Measurements from ENCODE around the gene ZNF652.

Gene ZNF652

GRCh38 chr17:49357516-49357915 lies 4.5 kb downstream of the ZNF652 start:
- no peak for DNase-seq

- no peak for DNase-seq
These were observed 5.7 kb downstream of the ZNF652 start for GRCh38 chr17:49356320-49356719.

DNA sequence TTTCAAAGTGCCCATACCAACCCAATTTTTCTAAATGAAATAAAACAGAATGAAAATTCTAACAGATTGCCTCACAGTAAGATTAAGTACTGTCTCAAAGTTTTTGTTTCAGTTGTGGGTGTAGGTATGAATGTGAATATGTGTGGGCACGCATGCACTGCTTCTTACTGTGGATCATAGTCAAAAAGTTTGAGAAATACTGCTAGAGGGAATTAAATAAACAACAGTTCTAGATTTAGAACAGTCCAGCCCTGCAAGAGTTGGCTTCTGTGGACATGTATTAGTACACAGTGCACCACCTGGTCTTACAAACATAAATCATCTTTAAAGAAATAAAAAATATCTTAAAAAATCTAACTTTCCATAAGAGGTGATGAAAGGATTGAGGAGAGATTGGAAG lies 8.4 kb downstream of the ZNF652 start:
- no peak for DNase-seq

GRCh38 chr17:49352587-49353154 lies 9.4 kb downstream of the ZNF652 start:
- no peak for DNase-seq

- DNase-seq = no peak
These were observed 10.4 kb downstream of the ZNF652 start for GRCh38 chr17:49351572-49352140.

- DNase-seq = no peak
These were observed 12.5 kb downstream of the ZNF652 start for GRCh38 chr17:49349541-49349940.

GRCh38 chr17:49344914-49345313 lies 17.1 kb downstream of the ZNF652 start:
- no peak for DNase-seq

DNA sequence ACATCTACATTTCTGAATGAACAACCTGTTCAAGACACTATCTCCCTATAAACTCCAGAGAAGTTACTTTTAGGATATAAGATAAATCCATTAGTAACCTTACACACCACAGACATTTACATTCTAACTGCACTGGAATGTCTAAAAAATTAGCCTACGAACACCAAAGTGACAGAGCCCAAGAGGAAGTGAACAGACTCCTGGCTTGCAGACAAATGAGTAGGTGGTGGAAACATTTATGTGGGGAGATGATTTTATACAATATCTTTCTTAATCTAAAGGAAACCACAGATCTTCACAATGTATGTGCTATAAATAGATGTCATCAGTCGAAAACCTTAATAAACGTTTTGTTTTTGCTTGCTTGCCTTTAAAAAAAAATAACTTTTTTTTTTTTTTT lies 18.8 kb downstream of the ZNF652 start:
- DNase-seq = peak; percentile 71 to 83

DNA sequence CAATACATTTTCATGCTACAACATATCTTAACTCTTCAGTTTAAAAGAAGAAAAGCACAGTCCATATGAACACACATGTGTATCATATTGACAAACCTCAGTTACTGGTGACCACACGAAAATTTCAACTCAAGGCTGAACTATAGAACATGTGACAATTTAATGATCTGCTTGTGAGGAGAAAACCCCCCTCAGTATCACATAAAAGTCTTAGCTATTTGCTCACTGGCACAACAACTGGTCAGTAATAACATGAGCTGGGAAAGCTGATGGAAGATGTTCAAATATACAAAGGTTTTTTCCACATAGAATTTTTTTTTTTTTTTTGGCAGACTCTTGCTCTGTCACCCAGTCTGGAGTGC lies 19.5 kb downstream of the ZNF652 start:
- DNase-seq = peak; percentile 44 to 51

DNA sequence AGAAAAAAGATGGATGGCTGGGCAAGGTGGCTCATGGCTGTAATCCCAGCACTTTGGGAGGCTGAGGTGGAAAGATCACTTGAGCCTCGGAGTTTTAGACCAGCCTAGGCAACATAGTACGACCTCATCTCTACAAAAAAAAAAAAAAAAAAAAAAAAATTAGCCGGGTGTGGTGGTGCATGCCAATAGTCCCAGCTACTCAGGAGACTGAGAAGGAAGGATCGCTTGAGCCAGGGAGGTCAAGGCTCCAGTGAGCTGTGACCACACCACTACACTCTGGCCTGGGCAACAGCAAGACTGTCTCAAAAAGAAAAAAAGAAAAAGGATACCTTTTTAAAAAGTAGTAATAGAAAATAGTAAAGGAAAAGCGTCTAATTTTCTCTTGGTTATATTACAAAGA lies 20.7 kb downstream of the ZNF652 start:
- no peak for DNase-seq

GRCh38 chr17:49339354-49339753 lies 22.7 kb downstream of the ZNF652 start:
- DNase-seq = no peak

DNA sequence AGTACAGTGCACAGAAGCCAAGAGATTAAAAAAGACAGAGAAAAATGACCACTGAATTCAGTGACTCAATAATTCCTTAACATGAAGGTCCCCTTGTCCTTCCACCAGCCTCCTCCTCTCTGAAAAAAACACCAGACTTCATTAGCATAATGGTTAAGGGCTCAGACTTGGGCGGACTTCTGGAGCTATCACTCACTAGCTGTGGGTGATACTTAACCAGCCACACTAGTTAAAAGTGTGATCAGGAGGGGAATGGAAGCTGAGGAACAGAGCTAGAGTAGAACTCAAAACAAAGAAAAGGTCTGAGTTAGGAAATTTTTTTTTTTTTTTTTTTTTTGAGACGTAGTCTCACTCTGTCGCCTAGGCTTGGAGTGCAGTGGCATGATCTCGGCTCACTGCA lies 23.2 kb downstream of the ZNF652 start:
- DNase-seq = peak in 1 of 2 donors; percentile 17

GRCh38 chr17:49337884-49338283 lies 24.2 kb downstream of the ZNF652 start:
- DNase-seq = peak; percentile 64 to 81

GRCh38 chr17:49334744-49335512 lies 27.1 kb downstream of the ZNF652 start:
- no peak for DNase-seq

DNA sequence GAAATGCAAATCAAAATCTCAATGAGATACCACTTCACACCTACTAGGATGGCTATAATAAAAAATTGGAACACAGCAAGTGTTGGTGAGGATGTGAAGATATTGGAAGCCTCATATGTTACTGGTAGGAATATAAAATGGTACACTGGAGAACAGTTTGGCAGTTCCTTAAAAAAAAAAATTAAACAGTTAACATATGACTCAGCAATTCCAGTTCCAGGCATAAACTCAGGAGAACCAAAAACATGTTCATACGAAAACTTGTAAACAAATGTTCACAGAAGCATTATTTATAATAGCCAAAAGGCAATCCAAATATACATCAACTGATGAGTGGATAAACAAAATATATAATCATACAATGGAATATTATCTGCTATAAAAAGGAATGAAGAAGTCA lies 28.2 kb downstream of the ZNF652 start:
- DNase-seq = no peak

- peak; percentile 47 to 56 for DNase-seq
These were observed 33.9 kb downstream of the ZNF652 start for GRCh38 chr17:49327835-49328784.

DNA sequence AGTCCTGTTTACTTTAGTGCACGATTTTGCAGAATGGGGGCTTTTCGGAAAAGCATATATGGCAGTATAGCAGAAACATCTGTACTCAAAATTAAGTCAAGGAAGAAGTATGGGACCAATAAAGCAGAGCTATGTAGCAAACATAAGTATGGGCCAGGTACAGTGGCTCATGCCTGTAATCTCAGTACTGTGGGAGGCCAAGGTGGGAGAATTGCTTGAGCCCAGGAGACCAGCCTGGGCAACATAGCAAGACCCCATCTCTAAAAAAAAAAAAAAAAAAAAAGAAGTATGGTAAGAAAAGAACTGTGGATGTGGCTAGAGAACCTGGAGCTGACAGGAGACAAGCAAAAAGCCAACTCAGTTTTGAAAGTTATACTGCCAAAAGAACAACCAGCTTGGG lies 36.1 kb downstream of the ZNF652 start:
- no peak for DNase-seq

GRCh38 chr17:49318435-49318965 lies 43.5 kb downstream of the ZNF652 start:
- no peak for DNase-seq

- DNase-seq = peak; percentile 50 to 59
These were observed 45.0 kb downstream of the ZNF652 start for GRCh38 chr17:49316889-49317675.

DNA sequence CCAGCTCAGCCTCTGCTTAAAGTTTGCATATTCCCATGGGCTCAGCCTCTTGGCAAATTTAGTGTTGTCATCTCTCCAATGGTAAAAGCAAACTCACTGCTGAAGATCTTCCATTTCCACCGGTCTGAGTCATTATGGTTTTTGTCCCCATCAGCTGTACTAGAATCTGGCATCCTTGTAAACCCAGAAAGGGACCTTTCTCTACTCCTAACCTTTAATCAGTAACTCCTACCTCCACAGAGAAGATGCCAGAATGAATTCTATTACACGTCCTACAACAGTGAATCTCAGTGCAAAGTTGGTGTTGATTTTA lies 45.8 kb downstream of the ZNF652 start:
- no peak for DNase-seq

DNA sequence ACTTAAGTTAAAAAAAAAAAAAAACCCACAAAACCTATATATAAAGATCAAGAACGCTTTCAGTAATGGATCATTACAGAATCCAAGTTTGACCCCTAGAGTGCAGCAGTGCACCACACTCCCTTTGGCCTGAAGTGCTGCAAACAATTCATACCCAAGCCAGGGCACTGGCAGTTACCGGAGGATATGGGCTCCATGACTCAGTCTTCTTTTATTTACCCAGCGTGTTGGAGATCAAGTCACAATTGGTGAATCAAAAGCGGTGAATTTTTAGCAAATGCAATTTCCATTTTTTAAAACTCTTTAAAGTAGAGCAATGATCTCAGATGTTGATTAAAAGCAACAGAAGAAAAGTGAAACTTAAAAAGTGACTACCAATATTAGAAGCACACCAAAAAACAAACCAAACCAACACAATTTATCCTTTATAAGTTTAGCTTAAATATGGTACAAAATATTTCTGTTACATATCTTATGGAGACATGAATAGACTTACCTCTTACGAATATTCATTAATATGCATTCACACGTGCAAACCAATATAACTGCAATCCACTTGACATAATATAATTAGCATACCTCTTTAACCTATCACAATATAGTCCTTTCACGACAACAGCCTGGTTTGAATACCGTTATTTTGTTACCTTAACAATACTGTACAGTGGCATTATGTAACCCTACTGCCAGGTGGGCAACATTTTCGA lies 46.3 kb downstream of the ZNF652 start:
- peak; percentile 83 to 89 for DNase-seq

GRCh38 chr17:49312722-49313121 lies 49.3 kb downstream of the ZNF652 start:
- no peak for DNase-seq
